MM.1S (cell line): ENCODE data around the gene SH3GLB1.

Experiments used
- DNase-seq: peaks from one replicate; pipeline ENCODE4 v3.0.0-alpha.2; 2015
- H2AFZ ChIP-seq: fragments of 300-600 bp; sonication (generic); 2 replicates; pipeline ENCODE4 v1.6.0; 2016; ENCODE audit warnings: antibody characterized with exemption, low read length
- H3F3A ChIP-seq: fragments of 300-600 bp; sonication (generic); 2 replicates; pipeline ENCODE4 v1.6.1; 2016; ENCODE audit warnings: mild to moderate bottlenecking, antibody characterized with exemption, low read length, moderate library complexity, mixed read lengths; ENCODE audit not compliant: insufficient read depth
- H3K27ac ChIP-seq: fragments of 300-600 bp; sonication (generic); 2 replicates; pipeline ENCODE4 v1.5.1; 2016; ENCODE audit warnings: mild to moderate bottlenecking, low read length
- H3K27me3 ChIP-seq: fragments of 300-600 bp; sonication (generic); replicated peaks from 2 replicates; pipeline ENCODE4 v1.6.0; 2016; ENCODE audit warnings: low read length; ENCODE audit not compliant: insufficient read depth
- H3K36me3 ChIP-seq: fragments of 300-600 bp; sonication (generic); replicated peaks from 2 replicates; pipeline ENCODE4 v1.6.1; 2016; ENCODE audit warnings: mild to moderate bottlenecking, low read length, mixed read lengths; ENCODE audit not compliant: insufficient read depth
- H3K4me1 ChIP-seq: fragments of 300-600 bp; sonication (generic); 2 replicates; pipeline ENCODE4 v1.6.1; 2016; ENCODE audit warnings: low read length, mixed read lengths
- H3K4me2 ChIP-seq: fragments of 300-600 bp; sonication (generic); 2 replicates; pipeline ENCODE4 v1.6.0; 2016; ENCODE audit warnings: low read depth, low read length
- H3K4me3 ChIP-seq: fragments of 300-600 bp; sonication (generic); 2 replicates; pipeline ENCODE4 v1.5.1; 2016; ENCODE audit warnings: low read length, mixed read lengths
- H3K79me2 ChIP-seq: fragments of 300-600 bp; sonication (generic); 2 replicates; pipeline ENCODE4 v1.6.1; 2016; ENCODE audit warnings: mixed run types, low read length, mixed read lengths
- H3K9ac ChIP-seq: fragments of 300-600 bp; sonication (generic); 2 replicates; pipeline ENCODE4 v1.6.1; 2016; ENCODE audit warnings: low read length, mixed read lengths
- H3K9me2 ChIP-seq: fragments of 300-600 bp; sonication (generic); replicated peaks from 2 replicates; pipeline ENCODE4 v1.6.1; 2016; ENCODE audit warnings: mild to moderate bottlenecking, low read length, mixed read lengths; ENCODE audit not compliant: insufficient read depth
- H3K9me3 ChIP-seq: fragments of 300-600 bp; sonication (generic); replicated peaks from 2 replicates; pipeline ENCODE4 v1.6.1; 2016; ENCODE audit warnings: mild to moderate bottlenecking, low read length, mixed read lengths; ENCODE audit not compliant: insufficient read depth
- H4K20me1 ChIP-seq: fragments of 300-600 bp; sonication (generic); 2 replicates; pipeline ENCODE4 v1.6.1; 2016; ENCODE audit warnings: mild to moderate bottlenecking, low read length, moderate library complexity, mixed read lengths; ENCODE audit not compliant: insufficient read depth
- CTCF ChIP-seq: fragments of 300-600 bp; sonication (generic); IDR thresholded peaks from 2 replicates; pipeline ENCODE4 v1.5.1; 2016; ENCODE audit warnings: antibody characterized with exemption, low read length, mixed read lengths
- EZH2 ChIP-seq: fragments of 300-600 bp; sonication (generic); optimal IDR thresholded peaks from 2 replicates; pipeline ENCODE3; 2017; ENCODE audit warnings: low read depth, mild to moderate bottlenecking, antibody characterized with exemption, low read length, mixed read lengths
- EZH2phosphoT487 ChIP-seq: fragments of 300-600 bp; sonication (generic); IDR thresholded peaks from 2 replicates; pipeline ENCODE4 v1.6.1; 2018; ENCODE audit warnings: antibody characterized with exemption, low read length

SH3GLB1 gene

GRCh38 chr1:86778569-86779239, 74.3 kb downstream of the SH3GLB1 start:
- no peaks in the 10 kb centered on the region for H3K36me3 ChIP-seq
- no peak for TF ChIP-seq CTCF
- TF ChIP-seq EZH2: no peak
- no peak for TF ChIP-seq EZH2phosphoT487
- no peak overlapping the region for H3K4me2 ChIP-seq
- no peaks in the 10 kb centered on the region for H3F3A ChIP-seq
- H3K4me3 ChIP-seq: no peak overlapping the region
- H4K20me1 ChIP-seq: no peaks in the 10 kb centered on the region
- no peaks in the 10 kb centered on the region for H3K9me2 ChIP-seq
- no peaks in the 10 kb centered on the region for H3K79me2 ChIP-seq
- no peak overlapping the region for H3K27ac ChIP-seq
- no peak overlapping the region for H3K9ac ChIP-seq
- H3K4me1 ChIP-seq: peaks cover 5% of the 10 kb centered on the region; the same call in 1 of the 2 replicates
- no peak overlapping the region for H2AFZ ChIP-seq
- no peak for DNase-seq
- H3K27me3 ChIP-seq: no peaks in the 10 kb centered on the region
- no peaks in the 10 kb centered on the region for H3K9me3 ChIP-seq

GRCh38 chr1:86779308-86780191, 75.2 kb downstream of the SH3GLB1 start:
- no peak overlapping the region for H3K4me2 ChIP-seq
- DNase-seq: no peak
- H3K9me3 ChIP-seq: no peaks in the 10 kb centered on the region
- H3K4me3 ChIP-seq: no peak overlapping the region
- H3K79me2 ChIP-seq: no peaks in the 10 kb centered on the region
- no peaks in the 10 kb centered on the region for H3K9me2 ChIP-seq
- no peak overlapping the region for H3K9ac ChIP-seq
- no peak overlapping the region for H2AFZ ChIP-seq
- TF ChIP-seq EZH2phosphoT487 (no peak), CTCF (no peak), EZH2 (no peak)
- H3K4me1 ChIP-seq: no peaks in the 10 kb centered on the region
- H3K27ac ChIP-seq: no peak overlapping the region
- no peaks in the 10 kb centered on the region for H3F3A ChIP-seq
- H4K20me1 ChIP-seq: no peaks in the 10 kb centered on the region
- H3K36me3 ChIP-seq: no peaks in the 10 kb centered on the region
- no peaks in the 10 kb centered on the region for H3K27me3 ChIP-seq

- H3K36me3 ChIP-seq: no peaks in the 10 kb centered on the region
These were observed 78.1 kb downstream of the SH3GLB1 start for GRCh38 chr1:86782482-86782881.

More at GRCh38 chr1:86782482-86782881, 78.1 kb downstream of the SH3GLB1 start:
- no peaks in the 10 kb centered on the region for H3K9me2 ChIP-seq
- H2AFZ ChIP-seq: no peak overlapping the region
- H3K9ac ChIP-seq: no peak overlapping the region
- H3K27me3 ChIP-seq: no peaks in the 10 kb centered on the region
- no peaks in the 10 kb centered on the region for H3K79me2 ChIP-seq
- H3K27ac ChIP-seq: no peak overlapping the region
- H3K9me3 ChIP-seq: no peaks in the 10 kb centered on the region
- H3K4me3 ChIP-seq: no peak overlapping the region
- H3K4me1 ChIP-seq: no peaks in the 10 kb centered on the region
- no peak for DNase-seq
- no peaks in the 10 kb centered on the region for H3F3A ChIP-seq
- H3K4me2 ChIP-seq: no peak overlapping the region
- TF ChIP-seq EZH2 (no peak), CTCF (no peak), EZH2phosphoT487 (no peak)
- no peaks in the 10 kb centered on the region for H4K20me1 ChIP-seq
